Retinal pigment epithelial cell (primary cell): ENCODE measurements around the gene WFDC11.
"Not testable (repeated sequence)": the region's sequence is repeated elsewhere in the genome, so short reads cannot be mapped to it uniquely, and the experiment has no call there.

Source experiments
- DNase-seq: peaks from one replicate; pipeline ENCODE4 v3.0.0-alpha.2; 2010; ENCODE audit warnings: low read depth
- H3K4me3 ChIP-seq: 2 replicates; pipeline ENCODE4 v1.5.1; 2011; ENCODE audit warnings: mild to moderate bottlenecking, low read length, control low read depth, moderate library complexity
- CTCF ChIP-seq: conservative IDR thresholded peaks from 2 replicates; pipeline ENCODE4 v1.5.1; 2011; ENCODE audit warnings: low read depth, low read length, control low read depth, inconsistent platforms

WFDC11 gene

GRCh38 chr20:45679650-45680049, 9.6 kb upstream of the WFDC11 start:
- DNase-seq: no peak
- no peak for TF ChIP-seq CTCF
- no peak overlapping the region for H3K4me3 ChIP-seq

GRCh38 chr20:45672765-45673164, 2.7 kb upstream of the WFDC11 start:
- no peak overlapping the region for H3K4me3 ChIP-seq
- no peak for TF ChIP-seq CTCF
- DNase-seq: no peak

- not testable (repeated sequence) for H3K4me3 ChIP-seq, DNase-seq
Measured at GRCh38 chr20:45657038-45657437, 13.0 kb downstream of the WFDC11 start.

- not testable (repeated sequence) for H3K4me3 ChIP-seq, DNase-seq
Measured at GRCh38 chr20:45651726-45652125, 18.3 kb downstream of the WFDC11 start.

GRCh38 chr20:45649312-45649863, 20.7 kb downstream of the WFDC11 start:
- H3K4me3 ChIP-seq: no peak overlapping the region
- TF ChIP-seq CTCF: no peak
- DNase-seq: no peak

GRCh38 chr20:45647441-45648050, 22.5 kb downstream of the WFDC11 start:
- no peak for TF ChIP-seq CTCF
- no peak overlapping the region for H3K4me3 ChIP-seq
- DNase-seq: no peak

- DNase-seq: no peak
- H3K4me3 ChIP-seq: no peak overlapping the region
- no peak for TF ChIP-seq CTCF
Measured at GRCh38 chr20:45646875-45647274, 23.2 kb downstream of the WFDC11 start.

- not testable (repeated sequence) for DNase-seq, H3K4me3 ChIP-seq
Measured at GRCh38 chr20:45645869-45646268, 24.2 kb downstream of the WFDC11 start.

GRCh38 chr20:45641076-45641475, 29.0 kb downstream of the WFDC11 start:
- not testable (repeated sequence) for DNase-seq, H3K4me3 ChIP-seq
